Measurements from ENCODE around the gene SKOR1. TPM values are rescaled to one million over a fixed set of nuclear protein-coding genes. Genes with fewer than 3 reads are reported as not detected.
A peak's percentile ranks its signal among the peaks of the same experiment; 100 is the strongest.

The SKOR1 gene
- total and polyA plus RNA-seq, 2 experiments from 2014 or later: 0.23 to 0.52 TPM

GRCh38 chr15:67836477-67836876 lies 11.2 kb downstream of the SKOR1 start:
- no peak overlapping the region for H3K4me3 ChIP-seq
- H3K27me3 ChIP-seq: peaks cover 46% of the 10 kb centered on the region
- no peaks in the 10 kb centered on the region for H3K36me3 ChIP-seq (replicated peaks; ENCODE audit: insufficient read depth, low read depth)
- peak; percentile 74 for DNase-seq (ENCODE audit: low spot score)
- H3K9me2 ChIP-seq (replicated peaks; ENCODE audit: insufficient read depth): no peaks in the 10 kb centered on the region
- H3K9me3 ChIP-seq (ENCODE audit: low read depth): no peaks in the 10 kb centered on the region
- no peak for TF ChIP-seq EZH2phosphoT487 (IDR thresholded peaks at IDR 0.05; ENCODE audit: low read depth, severe bottlenecking, unreplicated experiment)
- TF ChIP-seq EZH2 (IDR thresholded peaks at IDR 0.05; ENCODE audit: borderline replicate concordance): no peak
- TF ChIP-seq CTCF (IDR thresholded peaks at IDR 0.05; ENCODE audit: poor library complexity): peak; percentile 85
- 38% methylated on average over 8 of the region's 8 CpGs for WGBS (ENCODE audit: low lambda C conversion rate, missing lambda C conversion rate)
- H3K4me2 ChIP-seq: peak overlapping the region; percentile 76
- H3K27ac ChIP-seq: no peak overlapping the region
- H2AFZ ChIP-seq: no peak overlapping the region
- H3K79me2 ChIP-seq: no peaks in the 10 kb centered on the region
- H4K20me1 ChIP-seq (ENCODE audit: insufficient read depth, poor library complexity, severe bottlenecking): no peaks in the 10 kb centered on the region
- peaks cover 40% of the 10 kb centered on the region for H3K4me1 ChIP-seq (ENCODE audit: insufficient read depth)

GRCh38 chr15:67836955-67837354 lies 11.6 kb downstream of the SKOR1 start:
- no peak overlapping the region for H3K4me2 ChIP-seq
- H3K36me3 ChIP-seq (replicated peaks; ENCODE audit: insufficient read depth, low read depth): no peaks in the 10 kb centered on the region
- TF ChIP-seq CTCF (IDR thresholded peaks at IDR 0.05; ENCODE audit: poor library complexity) (no peak), EZH2phosphoT487 (IDR thresholded peaks at IDR 0.05; ENCODE audit: low read depth, severe bottlenecking, unreplicated experiment) (no peak), EZH2 (IDR thresholded peaks at IDR 0.05; ENCODE audit: borderline replicate concordance) (no peak)
- H2AFZ ChIP-seq: no peak overlapping the region
- 54% methylated on average over 2 of the region's 2 CpGs for WGBS (ENCODE audit: low lambda C conversion rate, missing lambda C conversion rate)
- H3K27me3 ChIP-seq: peaks cover 43% of the 10 kb centered on the region
- no peak overlapping the region for H3K4me3 ChIP-seq
- H3K9me2 ChIP-seq (replicated peaks; ENCODE audit: insufficient read depth): no peaks in the 10 kb centered on the region
- no peak for DNase-seq (ENCODE audit: low spot score)
- H3K9me3 ChIP-seq (ENCODE audit: low read depth): no peaks in the 10 kb centered on the region
- peaks cover 40% of the 10 kb centered on the region for H3K4me1 ChIP-seq (ENCODE audit: insufficient read depth)
- H3K79me2 ChIP-seq: no peaks in the 10 kb centered on the region
- no peak overlapping the region for H3K27ac ChIP-seq
- no peaks in the 10 kb centered on the region for H4K20me1 ChIP-seq (ENCODE audit: insufficient read depth, poor library complexity, severe bottlenecking)

- Histone ChIP-seq H3K27me3 (peaks cover 24% of the 10 kb centered on the region), H4K20me1 (ENCODE audit: insufficient read depth, poor library complexity, severe bottlenecking) (no peaks in the 10 kb centered on the region), H3K27ac (peak overlapping the region; percentile 97), H3K4me3 (peak overlapping the region; percentile 18), H3K9me3 (ENCODE audit: low read depth) (no peaks in the 10 kb centered on the region), H3K4me1 (ENCODE audit: insufficient read depth) (peaks cover 36% of the 10 kb centered on the region), H3K36me3 (replicated peaks; ENCODE audit: insufficient read depth, low read depth) (no peaks in the 10 kb centered on the region), H2AFZ (peak overlapping the region; percentile 39), H3K9me2 (replicated peaks; ENCODE audit: insufficient read depth) (no peaks in the 10 kb centered on the region), H3K4me2 (peak overlapping the region; percentile 87), H3K79me2 (no peaks in the 10 kb centered on the region)
- TF ChIP-seq EZH2phosphoT487 (IDR thresholded peaks at IDR 0.05; ENCODE audit: low read depth, severe bottlenecking, unreplicated experiment): no peak
- no peak for TF ChIP-seq CTCF (IDR thresholded peaks at IDR 0.05; ENCODE audit: poor library complexity)
- no peak for TF ChIP-seq EZH2 (IDR thresholded peaks at IDR 0.05; ENCODE audit: borderline replicate concordance)
- peak; percentile 85 for DNase-seq (ENCODE audit: low spot score)
- WGBS (ENCODE audit: low lambda C conversion rate, missing lambda C conversion rate): 8% methylated on average over 25 of the region's 25 CpGs
Measured at GRCh38 chr15:67838789-67839332, 13.6 kb downstream of the SKOR1 start.
